ENCODE results near the gene NDUFA6. TPM values are rescaled to one million over a fixed set of nuclear protein-coding genes. Genes with fewer than 3 reads are reported as not detected.

Gene NDUFA6
- polyA plus RNA-seq, 4 donors, result 74.8 to 131 (median 107) TPM

- DNase-seq (ENCODE audit: low read depth in 4 of 4, low spot score in 3 of 4), result no peak
Observed at GRCh38 chr22:42039271-42039670, 51.3 kb downstream of the NDUFA6 start.

Other genes starting within 250 kb of the NDUFA6 start
- gene SHISA8, start 175.7 kb downstream of the NDUFA6 start, polyA plus RNA-seq (ENCODE audit: insufficient read length in 4 of 4), result 1 to 10 TPM in 1 of 4 donors, under 1 TPM in 3; 0.22 to 1.7 (median 0.46) TPM
- 1 to 10 TPM; 1.4 to 4.0 (median 1.9) TPM for gene TNFRSF13C, start 164.0 kb downstream of the NDUFA6 start, polyA plus RNA-seq (ENCODE audit: insufficient read length in 4 of 4)
- 10 to 100 TPM; 10.3 to 15.6 (median 11.6) TPM for gene CENPM, start 143.6 kb downstream of the NDUFA6 start, polyA plus RNA-seq (ENCODE audit: insufficient read length in 4 of 4)
- 10 to 100 TPM in 1 of 4 donors, 1 to 10 TPM in 3; 6.4 to 10.0 (median 7.8) TPM for gene SEPTIN3, start 121.3 kb downstream of the NDUFA6 start, polyA plus RNA-seq (ENCODE audit: insufficient read length in 4 of 4)
- gene WBP2NL, start 92.0 kb downstream of the NDUFA6 start, polyA plus RNA-seq (ENCODE audit: insufficient read length in 4 of 4), result 1 to 10 TPM; 2.4 to 5.2 (median 4.3) TPM
- gene NAGA, start 20.0 kb downstream of the NDUFA6 start, polyA plus RNA-seq (ENCODE audit: insufficient read length in 4 of 4), result 10 to 100 TPM; 27.1 to 33.2 (median 27.7) TPM
- gene PHETA2, start 16.5 kb downstream of the NDUFA6 start, polyA plus RNA-seq (ENCODE audit: insufficient read length in 4 of 4), result 10 to 100 TPM; 10.3 to 31.7 (median 10.7) TPM
- gene SMDT1, start 11.1 kb downstream of the NDUFA6 start, polyA plus RNA-seq (ENCODE audit: insufficient read length in 4 of 4), result 100 to 1,000 TPM in 2 of 4 donors, 10 to 100 TPM in 2; 47.7 to 124 (median 104) TPM
- 10 to 100 TPM in 1 of 4 donors, 1 to 10 TPM in 3; 1.8 to 15.9 (median 3.7) TPM for gene CYP2D6, start 40.0 kb upstream of the NDUFA6 start, polyA plus RNA-seq (ENCODE audit: insufficient read length in 4 of 4)
- 10 to 100 TPM; 18.4 to 28.4 (median 25.4) TPM for gene TCF20, start 179.9 kb upstream of the NDUFA6 start, polyA plus RNA-seq (ENCODE audit: insufficient read length in 4 of 4)

All from left renal pelvis (tissue), 4 donors.